GM21825 (cell line): ENCODE measurements around the gene SYCP3.
"Not testable (repeated sequence)": the region's sequence is repeated elsewhere in the genome, so short reads cannot be mapped to it uniquely, and the experiment has no call there.

Source experiments
- ATAC-seq: cut with Tn5 transposase; IDR thresholded peaks from one replicate; pipeline ENCODE4 v1.9.1; 2021; ENCODE audit warnings: mild to moderate bottlenecking, moderate library complexity; ENCODE audit not compliant: unreplicated experiment

Gene SYCP3

GRCh38 chr12:101685092-101685491 is 54.2 kb downstream of the SYCP3 start:
- no peak for ATAC-seq

- not testable (repeated sequence) for ATAC-seq
Observed at GRCh38 chr12:101681627-101682026, 57.6 kb downstream of the SYCP3 start.

- ATAC-seq = no peak
Observed at GRCh38 chr12:101680647-101681046, 58.6 kb downstream of the SYCP3 start.

- ATAC-seq = no peak
Observed at GRCh38 chr12:101680240-101680639, 59.0 kb downstream of the SYCP3 start.
